ENCODE data around the gene CXCL9.

The CXCL9 gene

DNA sequence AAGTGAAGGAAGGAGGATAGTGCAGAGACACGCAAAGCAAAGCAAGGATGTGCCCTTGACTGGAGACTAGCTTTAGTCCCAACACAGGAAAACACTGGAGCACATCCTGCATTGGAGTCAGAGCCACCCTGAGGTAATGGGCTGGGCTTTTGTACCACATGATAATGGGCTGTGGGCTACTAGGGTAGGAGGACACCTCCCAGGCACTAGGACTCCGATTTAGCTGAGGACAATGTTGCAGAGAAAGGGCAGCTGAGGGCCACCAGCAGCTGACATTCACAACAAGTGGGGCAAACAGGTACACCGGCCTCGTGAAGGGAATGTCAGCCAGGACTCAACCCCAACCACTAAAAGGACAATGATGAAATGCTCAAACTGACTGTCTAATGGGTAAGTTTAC is 26.7 kb downstream of the CXCL9 start:
- peaks cover 19% of the 10 kb centered on the region; the same call in 1 of the 2 replicates for H3K79me2 ChIP-seq (ENCODE audit: insufficient read depth, low read length)

DNA sequence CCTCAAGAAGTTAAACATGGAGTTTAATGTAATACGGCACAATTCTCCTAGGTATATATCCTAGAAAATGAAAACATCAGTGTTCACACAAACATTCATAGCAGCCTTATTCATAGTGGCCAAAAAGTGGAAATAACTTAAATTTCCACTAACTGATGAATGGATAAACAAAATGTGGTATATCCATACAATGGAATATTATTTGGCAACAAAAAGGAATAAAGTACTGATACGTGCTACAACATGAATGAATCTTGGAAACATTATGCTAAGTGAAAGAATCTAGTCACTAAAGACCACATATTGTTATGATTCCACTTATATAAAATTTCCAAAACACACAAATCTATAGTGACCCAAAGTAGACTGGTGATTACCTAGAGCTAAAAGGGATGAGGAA is 31.1 kb downstream of the CXCL9 start:
- H3K9ac ChIP-seq (ENCODE audit: low read depth, low read length, poor library complexity, severe bottlenecking), result no peak overlapping the region
- H3K4me1 ChIP-seq (ENCODE audit: insufficient read depth, low read length, poor library complexity, severe bottlenecking), result no peaks in the 10 kb centered on the region
- H3K36me3 ChIP-seq (ENCODE audit: insufficient read depth, low read length), result peaks cover 82% of the 10 kb centered on the region
- no peaks in the 10 kb centered on the region for H3K9me2 ChIP-seq (replicated peaks; ENCODE audit: low read depth, low read length)
- no peak overlapping the region for H3K4me2 ChIP-seq (ENCODE audit: low read depth, low read length, poor library complexity, severe bottlenecking)
- TF ChIP-seq EZH2phosphoT487 (IDR thresholded peaks at IDR 0.05; ENCODE audit: borderline replicate concordance) (no peak), CTCF (conservative IDR thresholded peaks at IDR 0.05; ENCODE audit: low read length) (no peak)
- no peak overlapping the region for H3K4me3 ChIP-seq (ENCODE audit: low read length, poor library complexity, severe bottlenecking)
- no peak overlapping the region for H2AFZ ChIP-seq (ENCODE audit: low read length)
- H3K79me2 ChIP-seq (ENCODE audit: insufficient read depth, low read length), result 0 out of 2 replicates have a peak, but pooled peaks cover 2% of the 10 kb centered on the region
- H3F3A ChIP-seq (ENCODE audit: low read depth), result no peaks in the 10 kb centered on the region
- no peaks in the 10 kb centered on the region for H3K27me3 ChIP-seq (ENCODE audit: insufficient read depth, low read length, poor library complexity, severe bottlenecking)
- H4K20me1 ChIP-seq (ENCODE audit: insufficient read depth, low read length, poor library complexity, severe bottlenecking), result no peaks in the 10 kb centered on the region
- H3K9me3 ChIP-seq (ENCODE audit: insufficient read depth, low read depth, low read length), result peaks cover 3% of the 10 kb centered on the region; the same call in 1 of the 2 replicates

More for the DNA sequence above, 26.7 kb downstream of the CXCL9 start:
- TF ChIP-seq CTCF (conservative IDR thresholded peaks at IDR 0.05; ENCODE audit: low read length), result no peak
- TF ChIP-seq EZH2phosphoT487 (IDR thresholded peaks at IDR 0.05; ENCODE audit: borderline replicate concordance), result no peak
- no peaks in the 10 kb centered on the region for H3F3A ChIP-seq (ENCODE audit: low read depth)
- no peaks in the 10 kb centered on the region for H3K9me2 ChIP-seq (replicated peaks; ENCODE audit: low read depth, low read length)
- H4K20me1 ChIP-seq (ENCODE audit: insufficient read depth, low read length, poor library complexity, severe bottlenecking), result no peaks in the 10 kb centered on the region
- no peak overlapping the region for H3K4me2 ChIP-seq (ENCODE audit: low read depth, low read length, poor library complexity, severe bottlenecking)
- peaks cover 3% of the 10 kb centered on the region; the same call in 1 of the 2 replicates for H3K9me3 ChIP-seq (ENCODE audit: insufficient read depth, low read depth, low read length)
- H3K4me3 ChIP-seq (ENCODE audit: low read length, poor library complexity, severe bottlenecking), result no peak overlapping the region
- peaks cover 5% of the 10 kb centered on the region for H3K4me1 ChIP-seq (ENCODE audit: insufficient read depth, low read length, poor library complexity, severe bottlenecking)
- no peak overlapping the region for H2AFZ ChIP-seq (ENCODE audit: low read length)
- no peak overlapping the region for H3K9ac ChIP-seq (ENCODE audit: low read depth, low read length, poor library complexity, severe bottlenecking)
- peaks cover 52% of the 10 kb centered on the region for H3K36me3 ChIP-seq (ENCODE audit: insufficient read depth, low read length)
- no peaks in the 10 kb centered on the region for H3K27me3 ChIP-seq (ENCODE audit: insufficient read depth, low read length, poor library complexity, severe bottlenecking)

GRCh38 chr4:75973766-75974165 is 33.5 kb downstream of the CXCL9 start:
- no peaks in the 10 kb centered on the region for H3F3A ChIP-seq (ENCODE audit: low read depth)
- no peaks in the 10 kb centered on the region for H3K27me3 ChIP-seq (ENCODE audit: insufficient read depth, low read length, poor library complexity, severe bottlenecking)
- no peaks in the 10 kb centered on the region for H3K9me2 ChIP-seq (replicated peaks; ENCODE audit: low read depth, low read length)
- H3K4me3 ChIP-seq (ENCODE audit: low read length, poor library complexity, severe bottlenecking), result no peak overlapping the region
- TF ChIP-seq CTCF (conservative IDR thresholded peaks at IDR 0.05; ENCODE audit: low read length), result no peak
- TF ChIP-seq EZH2phosphoT487 (IDR thresholded peaks at IDR 0.05; ENCODE audit: borderline replicate concordance), result no peak
- no peak overlapping the region for H3K9ac ChIP-seq (ENCODE audit: low read depth, low read length, poor library complexity, severe bottlenecking)
- no peaks in the 10 kb centered on the region for H3K79me2 ChIP-seq (ENCODE audit: insufficient read depth, low read length)
- H2AFZ ChIP-seq (ENCODE audit: low read length), result no peak overlapping the region
- no peak overlapping the region for H3K4me2 ChIP-seq (ENCODE audit: low read depth, low read length, poor library complexity, severe bottlenecking)
- H4K20me1 ChIP-seq (ENCODE audit: insufficient read depth, low read length, poor library complexity, severe bottlenecking), result no peaks in the 10 kb centered on the region
- H3K9me3 ChIP-seq (ENCODE audit: insufficient read depth, low read depth, low read length), result peaks cover 3% of the 10 kb centered on the region; the same call in 1 of the 2 replicates
- peaks cover 90% of the 10 kb centered on the region for H3K36me3 ChIP-seq (ENCODE audit: insufficient read depth, low read length)
- no peaks in the 10 kb centered on the region for H3K4me1 ChIP-seq (ENCODE audit: insufficient read depth, low read length, poor library complexity, severe bottlenecking)

Data from Loucy (cell line).